ENCODE results near the gene ZNF785.
"Not testable (repeated sequence)": the region's sequence is repeated elsewhere in the genome, so short reads cannot be mapped to it uniquely, and the experiment has no call there.

The ZNF785 gene

DNA sequence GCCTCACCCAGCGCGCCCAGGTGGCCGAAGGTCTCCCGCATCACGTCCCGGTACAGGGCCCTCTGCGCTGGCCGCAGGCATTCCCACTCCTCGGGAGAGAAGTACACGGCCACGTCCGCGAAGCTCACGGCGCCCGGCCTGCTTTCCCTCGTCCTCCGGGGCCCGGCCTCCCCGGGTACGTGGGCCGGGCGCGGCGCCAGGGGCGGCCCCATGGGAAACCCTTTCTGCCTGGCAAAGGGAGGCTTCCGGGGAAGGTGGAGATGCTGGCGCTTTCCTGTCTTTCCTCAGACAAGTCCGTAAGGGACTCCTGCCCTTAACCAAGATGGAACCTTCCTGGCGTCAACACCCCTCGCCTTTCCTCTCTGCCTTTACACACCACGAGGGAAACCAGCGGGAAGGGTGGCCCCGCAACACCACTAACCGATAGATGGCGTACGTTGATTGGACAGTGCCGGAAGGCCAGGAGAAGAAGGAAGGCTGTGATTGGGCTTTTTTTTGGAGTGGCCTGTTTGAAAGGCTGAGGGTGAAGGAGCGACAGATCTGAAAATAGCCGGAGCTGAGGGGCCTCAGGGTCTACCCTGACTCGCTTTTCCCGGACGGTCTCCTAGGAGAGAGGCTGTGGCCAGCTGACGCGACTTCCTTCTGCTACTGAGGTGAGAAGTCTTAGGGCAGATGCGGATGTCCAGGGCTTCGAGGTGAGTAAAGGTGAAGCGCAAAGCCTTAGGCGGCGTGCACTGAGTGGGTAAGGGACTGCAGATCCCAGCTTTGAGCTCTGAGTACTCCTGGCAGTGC lies at the start of gene ZNF785:
ZNF785 (minus strand) TSS at position 298 of the 792 bp plus-strand sequence; CDS start at position 212, 86 bp downstream.
- DNase-seq (ENCODE audit: low read depth in 1 of 2, low spot score in 1 of 2) = peak; percentile 74 to 94

DNA sequence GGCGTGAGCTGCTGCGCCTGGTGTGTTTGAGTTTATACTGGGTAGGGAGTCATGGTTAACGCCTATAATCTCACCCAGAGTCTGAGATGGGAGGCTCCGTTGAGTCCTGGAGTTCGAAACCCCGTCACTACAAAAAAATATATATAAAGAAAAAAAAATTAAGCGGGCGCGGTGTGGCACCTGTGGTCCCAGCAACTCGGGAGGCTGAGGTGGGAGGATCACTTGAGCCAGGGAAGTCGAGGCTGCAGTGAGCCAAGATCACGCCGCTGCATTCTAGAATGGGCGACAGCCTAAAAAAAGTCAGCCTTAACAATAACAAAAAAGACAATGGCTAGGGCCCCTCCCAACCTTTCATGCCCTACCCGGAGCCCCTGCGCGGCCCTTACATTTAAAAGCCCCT lies 48.0 kb upstream of the ZNF785 start:
- no peak for DNase-seq (ENCODE audit: low read depth in 1 of 2, low spot score in 1 of 2)

DNA sequence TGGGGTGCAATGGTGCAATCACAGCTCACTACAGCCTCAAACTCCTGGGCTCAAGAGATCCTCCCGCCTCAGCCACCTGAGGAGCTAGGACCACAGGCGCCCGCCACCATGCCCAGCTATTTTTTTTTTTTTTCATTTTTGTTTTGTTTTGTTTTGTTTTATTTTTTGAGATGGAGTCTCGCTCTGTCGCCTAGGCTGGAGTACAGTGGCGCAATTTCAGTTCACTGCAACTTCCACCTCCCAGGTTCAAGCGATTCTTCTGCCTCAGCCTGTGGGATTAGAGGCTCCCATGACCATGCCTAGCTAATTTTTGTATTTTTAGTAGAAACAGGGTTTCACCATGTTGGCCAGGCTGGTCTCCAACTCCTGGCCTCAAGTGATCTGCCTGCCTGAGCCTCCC lies 47.0 kb upstream of the ZNF785 start:
- DNase-seq (ENCODE audit: low read depth in 1 of 2, low spot score in 1 of 2) = not testable (repeated sequence)

DNA sequence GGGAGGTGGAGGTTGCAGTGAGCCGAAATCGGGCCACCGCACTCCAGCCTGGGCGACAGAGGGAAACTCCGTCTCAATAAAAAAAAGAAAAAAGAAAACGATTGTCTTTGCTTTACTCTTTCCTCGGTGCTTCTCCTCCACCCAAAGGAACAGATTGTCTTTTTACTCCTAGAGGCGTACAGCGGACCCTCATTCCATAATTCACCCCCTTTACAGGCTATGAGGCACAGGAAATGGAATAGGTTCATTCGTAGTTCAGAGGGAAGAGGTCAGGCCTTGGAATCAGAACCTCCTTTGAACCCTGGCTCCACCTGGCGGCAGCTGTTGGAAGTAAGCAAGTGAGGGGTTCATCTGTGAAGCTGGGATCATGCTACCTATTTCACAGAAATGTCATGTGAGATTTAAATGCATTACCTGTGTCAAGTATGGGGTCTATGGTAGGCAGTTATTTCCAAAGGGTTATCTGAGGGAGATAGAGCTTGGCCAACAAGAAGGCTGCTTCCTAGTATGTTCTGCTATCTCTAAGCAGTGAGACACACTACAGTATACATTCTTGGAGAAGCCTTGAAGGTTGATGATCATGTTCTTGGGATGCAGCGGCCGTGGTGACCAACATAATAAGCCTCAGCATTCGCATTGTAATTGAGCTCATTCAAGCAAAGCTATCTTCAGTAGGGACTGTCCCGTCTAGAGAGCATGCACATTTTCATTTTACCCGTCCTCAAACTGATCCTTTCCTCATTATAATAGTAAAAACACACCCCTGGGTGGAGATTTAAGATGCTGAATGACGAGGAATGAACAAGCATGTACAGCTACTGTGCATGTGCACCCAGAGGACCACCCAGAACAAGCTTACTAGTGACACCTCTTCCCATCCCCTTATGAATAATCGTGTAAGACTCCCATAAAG lies 43.4 kb upstream of the ZNF785 start:
- peak; percentile 84 to 87 for DNase-seq (ENCODE audit: low read depth in 1 of 2, low spot score in 1 of 2)

DNA sequence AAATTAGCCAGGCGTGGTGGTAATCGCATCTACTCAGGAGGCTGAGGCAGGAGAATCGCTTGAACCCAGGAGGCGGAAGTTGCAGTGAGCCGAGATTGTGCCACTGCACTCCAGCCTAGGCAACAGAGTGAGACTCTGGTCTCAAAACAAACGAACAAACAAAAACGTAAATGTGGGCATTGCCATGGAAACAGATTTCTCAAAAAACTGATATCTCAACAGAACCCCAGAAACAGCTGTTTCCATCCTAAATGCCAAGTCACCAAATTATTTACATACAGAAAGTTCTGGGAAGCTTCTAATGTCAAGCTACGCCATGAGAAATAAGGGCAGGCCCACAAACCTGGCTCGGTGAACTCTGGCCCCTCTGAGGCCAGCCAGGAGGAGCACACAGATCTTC lies 40.7 kb upstream of the ZNF785 start:
- DNase-seq (ENCODE audit: low read depth in 1 of 2, low spot score in 1 of 2) = no peak

DNA sequence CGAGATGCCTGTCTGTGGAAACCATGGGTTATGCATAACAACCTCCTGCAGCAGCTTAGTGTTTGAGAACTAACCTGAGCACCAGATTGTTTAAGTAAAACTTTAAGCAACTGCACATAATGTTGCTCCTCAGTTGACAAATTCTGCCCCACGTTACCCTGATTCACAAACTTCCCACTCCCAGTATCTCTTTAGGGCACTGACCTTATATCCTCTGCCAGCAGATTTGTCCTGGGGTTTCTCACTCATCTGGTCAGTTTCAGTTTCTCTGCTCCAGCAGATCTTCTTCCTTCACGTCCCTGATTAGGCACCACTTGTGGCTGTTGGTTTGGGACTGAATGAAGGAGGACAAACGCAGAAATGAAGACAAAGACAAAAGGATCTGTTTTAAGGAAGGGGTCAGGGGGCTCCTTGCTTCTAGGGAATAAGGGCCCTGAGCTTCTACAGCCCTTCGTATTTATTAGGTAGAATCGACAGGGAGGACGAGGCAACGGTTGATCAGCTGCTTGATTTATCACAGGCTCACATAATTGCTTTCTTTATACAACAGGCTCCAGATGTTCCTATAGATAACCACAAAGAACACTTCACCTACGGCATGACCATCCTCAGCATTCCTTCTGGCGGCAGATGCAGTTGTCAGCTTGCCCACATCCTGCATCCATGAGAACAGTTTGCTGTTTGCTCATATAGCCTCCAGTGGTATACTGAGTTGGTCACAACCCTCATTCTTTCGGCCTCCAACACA lies 38.2 kb upstream of the ZNF785 start:
- no peak for DNase-seq (ENCODE audit: low read depth in 1 of 2, low spot score in 1 of 2)

DNA sequence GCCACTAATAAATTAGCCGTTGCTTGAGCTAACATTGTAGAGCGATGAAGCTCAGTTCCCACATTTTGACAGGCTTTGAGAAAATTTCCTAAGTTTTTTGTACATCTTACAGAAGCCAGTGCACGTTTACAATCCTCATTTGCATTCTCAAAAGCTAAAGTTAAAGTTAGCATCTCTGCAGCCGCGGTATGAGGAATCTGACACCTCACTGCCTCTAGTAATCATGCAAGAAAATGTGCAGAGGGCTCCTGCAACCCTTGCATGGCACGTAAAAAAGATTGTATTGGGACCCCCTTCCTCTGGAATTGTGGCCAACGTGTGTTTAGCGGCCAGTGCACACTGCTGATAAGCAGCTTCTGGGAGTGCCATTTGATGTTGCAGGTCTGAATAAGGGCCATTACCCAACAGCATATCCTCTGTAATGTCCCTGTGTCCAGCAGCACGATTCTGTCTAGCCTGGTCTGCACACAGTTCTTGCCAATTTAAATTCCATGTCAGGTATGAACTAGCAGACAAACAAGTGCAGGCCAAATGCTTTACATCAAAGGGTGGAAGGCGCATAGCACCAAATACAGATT lies 37.0 kb upstream of the ZNF785 start:
- DNase-seq (ENCODE audit: low read depth in 1 of 2, low spot score in 1 of 2) = no peak

DNA sequence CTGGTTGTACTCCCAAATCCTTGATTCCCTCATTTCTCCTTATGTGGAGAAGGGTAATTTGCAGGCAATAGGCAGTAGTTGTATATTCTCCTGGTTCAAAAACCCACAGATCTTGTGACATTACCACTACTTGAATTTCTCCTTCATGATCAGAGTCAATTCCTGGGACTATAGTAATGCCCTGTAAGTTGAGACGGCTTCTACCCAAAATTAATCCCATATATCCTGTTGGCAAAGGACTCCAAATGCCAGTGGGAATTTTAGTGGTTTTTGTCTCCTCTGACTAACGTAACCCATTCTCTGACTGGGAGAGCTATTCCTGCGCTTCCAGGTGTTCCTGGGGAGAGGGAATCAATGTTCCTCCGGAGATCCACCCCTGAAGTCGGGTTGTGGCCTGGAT lies 36.3 kb upstream of the ZNF785 start:
- DNase-seq (ENCODE audit: low read depth in 1 of 2, low spot score in 1 of 2) = no peak

DNA sequence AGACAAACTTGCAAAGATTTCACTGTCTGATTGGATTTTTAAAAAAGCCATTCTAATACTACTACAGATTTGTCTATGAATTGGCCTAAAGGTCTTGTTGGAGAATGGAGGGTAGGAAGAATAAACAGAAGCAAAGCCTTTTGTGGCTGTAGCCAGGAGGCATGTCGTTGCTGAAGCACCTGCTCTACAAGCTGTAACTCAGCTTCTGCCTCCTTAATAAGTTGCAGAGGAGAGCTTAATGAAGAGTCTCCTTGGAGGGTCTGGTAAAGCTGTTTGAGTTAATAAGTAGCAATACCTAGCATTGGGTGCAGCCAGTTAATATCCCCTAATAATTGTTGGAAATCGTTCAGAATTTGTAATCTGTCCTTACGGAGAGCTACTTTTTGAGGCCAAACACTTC lies 34.7 kb upstream of the ZNF785 start:
- no peak for DNase-seq (ENCODE audit: low read depth in 1 of 2, low spot score in 1 of 2)

DNA sequence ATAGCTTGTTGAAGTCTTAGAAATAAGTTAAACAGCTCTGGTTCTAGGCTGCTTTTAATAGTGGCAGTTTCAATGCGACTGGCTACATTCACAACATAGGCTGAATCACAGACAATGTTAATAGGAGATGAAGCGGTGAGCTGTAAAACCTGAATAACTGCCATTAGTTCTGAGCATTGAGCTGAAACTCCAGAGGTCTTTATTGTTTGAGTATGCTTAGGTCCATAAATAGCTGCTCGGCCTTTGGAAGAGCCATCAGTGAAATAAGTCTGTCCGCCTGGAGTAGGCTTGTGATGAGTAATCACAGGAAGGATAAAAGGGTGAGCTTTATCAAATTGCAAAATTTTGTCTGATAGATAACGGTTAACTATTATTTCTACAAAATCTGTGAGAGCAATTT lies 34.1 kb upstream of the ZNF785 start:
- no peak for DNase-seq (ENCODE audit: low read depth in 1 of 2, low spot score in 1 of 2)

DNA sequence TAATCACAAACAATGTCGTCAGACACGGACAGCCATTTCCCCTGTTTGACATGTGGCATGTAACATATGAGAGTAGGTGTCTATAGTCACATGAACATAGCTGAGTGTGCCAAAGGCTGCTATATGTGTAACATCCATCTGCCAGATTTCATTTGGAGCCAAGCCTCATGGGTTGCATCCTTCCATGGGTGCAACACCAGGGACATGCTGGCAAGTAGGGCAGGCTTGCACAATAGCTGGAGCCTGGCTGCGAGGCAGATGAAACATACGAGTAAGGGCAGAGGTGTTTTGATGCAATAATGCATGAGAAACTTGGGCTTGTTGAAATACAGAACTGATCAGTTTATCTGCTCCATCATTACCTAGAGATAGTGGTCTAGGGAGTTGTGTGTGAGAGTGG lies 33.7 kb upstream of the ZNF785 start:
- DNase-seq (ENCODE audit: low read depth in 1 of 2, low spot score in 1 of 2) = no peak

DNA sequence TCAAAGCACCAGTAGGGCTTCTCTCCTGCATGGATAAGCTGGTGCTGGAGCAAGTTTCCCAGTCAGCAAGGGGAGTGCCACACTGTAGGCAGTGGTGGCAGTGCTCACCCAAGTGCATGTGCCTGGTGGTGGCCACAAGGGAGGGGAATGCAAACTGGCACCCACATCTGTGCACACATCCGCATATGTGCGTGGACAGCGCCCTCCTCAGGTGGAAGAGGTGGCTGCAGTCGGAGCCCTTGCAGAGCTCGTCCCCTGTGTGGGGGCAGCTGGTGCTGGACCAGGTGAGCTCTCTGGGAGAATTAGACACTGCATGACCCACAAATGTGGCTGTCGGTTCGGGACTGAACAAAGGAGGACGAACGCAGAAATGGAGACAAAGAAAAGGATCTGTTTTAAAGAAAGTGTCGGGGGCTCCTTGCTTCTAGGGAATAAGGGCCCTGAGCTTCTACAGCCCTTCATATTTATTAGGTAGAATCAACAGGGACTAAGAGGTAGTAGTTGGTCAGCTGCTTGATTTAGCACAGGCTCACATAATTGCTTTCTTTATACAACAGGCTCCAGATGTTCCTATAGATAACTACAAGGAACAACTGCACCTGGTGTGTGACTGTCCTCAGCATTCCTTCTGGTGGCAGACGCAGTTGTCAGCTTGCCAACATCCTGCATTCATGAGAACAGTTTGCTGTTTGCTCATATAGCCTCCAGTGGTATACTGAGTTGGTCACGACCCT lies 30.0 kb upstream of the ZNF785 start:
- DNase-seq (ENCODE audit: low read depth in 1 of 2, low spot score in 1 of 2) = peak; percentile 43 to 50

DNA sequence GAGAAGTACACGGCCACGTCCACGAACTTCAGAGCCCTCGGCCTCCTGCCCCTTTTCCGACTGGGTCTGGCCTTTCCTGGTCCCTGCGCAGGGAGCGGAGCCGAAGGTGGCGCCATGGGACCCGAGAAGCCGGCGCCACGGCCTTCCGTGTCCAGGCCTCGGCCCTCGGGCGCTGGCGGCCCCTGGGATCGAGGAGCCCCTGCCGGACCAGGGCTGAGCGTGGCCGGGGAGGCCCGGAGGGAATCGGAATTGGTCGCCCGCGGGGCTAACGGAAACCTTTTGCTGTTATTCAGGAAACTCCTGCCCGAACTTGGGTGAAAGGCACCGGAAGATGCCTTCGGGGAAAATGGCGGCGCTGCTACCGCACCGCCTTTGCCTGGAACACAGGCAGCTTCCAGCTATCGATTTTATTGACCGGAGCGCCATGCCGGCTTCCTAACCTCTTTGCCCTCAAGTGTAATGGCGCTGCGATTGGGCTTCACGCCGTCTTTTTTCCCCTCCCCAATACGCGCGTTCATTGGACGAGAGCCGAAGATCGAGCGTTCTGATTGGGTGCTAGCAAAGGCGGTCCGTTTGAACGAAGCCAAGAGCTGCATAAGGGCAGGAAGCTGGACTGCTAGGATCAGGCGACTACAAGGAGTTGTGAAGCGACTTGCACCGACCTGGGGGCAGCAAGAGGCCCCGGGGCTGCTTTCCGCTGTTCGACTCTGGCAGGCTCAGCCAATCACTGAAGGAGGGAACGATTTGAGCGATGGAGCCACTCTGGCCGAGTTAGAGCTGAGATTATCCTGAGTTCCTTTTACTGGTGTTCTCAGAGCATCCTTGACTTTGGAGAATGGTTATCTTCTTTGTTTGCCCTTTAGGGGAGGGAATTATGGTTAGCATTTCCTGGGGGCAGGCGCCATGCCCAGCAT lies 24.7 kb upstream of the ZNF785 start, which contains the start of gene ZNF689:
ZNF689 (minus strand) TSS at position 464 of the 914 bp plus-strand sequence; CDS start at position 116, 348 bp downstream.
- DNase-seq (ENCODE audit: low read depth in 1 of 2, low spot score in 1 of 2) = peak; percentile 91 to 96

DNA sequence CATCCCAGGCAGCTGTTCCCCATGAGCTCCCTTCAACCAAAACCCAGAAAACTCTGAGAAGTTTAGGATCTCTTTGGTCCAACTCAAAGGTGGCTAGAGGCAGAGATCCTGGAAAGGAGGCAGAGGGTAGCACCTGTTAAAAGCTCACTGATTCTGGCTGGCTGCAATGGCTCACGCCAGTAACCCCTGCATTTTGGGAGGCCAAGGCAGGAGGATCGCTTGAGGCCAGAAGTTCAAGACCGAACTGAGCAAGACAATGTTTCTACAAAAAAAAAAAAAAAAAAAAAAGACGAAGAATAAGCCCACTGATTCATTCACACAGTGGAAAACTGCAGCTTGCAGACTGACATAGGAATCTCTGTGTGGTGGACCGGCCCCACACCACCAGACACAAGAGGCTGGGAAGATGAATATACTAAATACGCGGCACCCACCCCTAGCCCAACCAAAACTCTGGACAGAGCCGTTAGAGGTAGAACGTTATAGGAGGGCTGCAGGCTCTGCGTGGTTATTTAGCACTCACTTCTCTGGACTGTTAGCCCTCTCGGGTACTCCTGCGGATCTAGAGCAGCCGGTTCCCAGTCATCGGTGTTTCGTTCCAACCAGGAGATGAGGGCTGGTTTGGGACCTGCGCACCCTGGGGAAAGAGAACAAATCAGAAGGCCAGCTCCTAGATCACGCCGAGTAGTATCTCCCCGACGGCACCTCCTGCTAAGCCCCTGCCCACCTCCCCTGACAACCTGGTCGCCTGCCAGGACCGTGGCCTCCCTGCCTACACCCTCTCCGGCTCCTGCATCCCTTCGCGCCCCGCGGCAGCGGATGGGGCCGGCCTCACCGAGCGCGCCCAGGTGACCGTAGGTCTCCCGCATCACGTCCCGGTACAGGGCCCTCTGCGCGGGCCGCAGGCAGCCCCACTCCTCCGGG lies 23.8 kb upstream of the ZNF785 start:
- DNase-seq (ENCODE audit: low read depth in 1 of 2, low spot score in 1 of 2) = peak; percentile 17 to 38

DNA sequence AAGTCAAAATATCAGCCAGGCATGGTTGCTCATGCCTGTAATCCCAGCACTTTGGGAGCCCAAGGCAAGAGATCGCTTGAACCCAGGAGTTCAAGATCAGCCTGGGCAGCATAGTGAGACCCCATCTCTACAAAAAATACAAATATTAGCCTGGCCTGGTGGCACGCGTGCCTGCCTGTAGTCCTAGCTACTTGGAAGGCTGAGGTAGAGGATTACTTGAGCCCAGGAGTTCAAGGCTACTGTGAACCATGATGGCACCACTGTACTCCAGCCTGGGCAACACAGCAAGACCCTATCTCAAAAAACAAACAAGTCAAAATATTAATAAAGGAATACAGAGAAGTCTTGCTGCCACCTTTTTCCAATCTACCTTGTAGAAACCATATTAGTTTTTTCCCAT lies 20.5 kb upstream of the ZNF785 start:
- no peak for DNase-seq (ENCODE audit: low read depth in 1 of 2, low spot score in 1 of 2)

DNA sequence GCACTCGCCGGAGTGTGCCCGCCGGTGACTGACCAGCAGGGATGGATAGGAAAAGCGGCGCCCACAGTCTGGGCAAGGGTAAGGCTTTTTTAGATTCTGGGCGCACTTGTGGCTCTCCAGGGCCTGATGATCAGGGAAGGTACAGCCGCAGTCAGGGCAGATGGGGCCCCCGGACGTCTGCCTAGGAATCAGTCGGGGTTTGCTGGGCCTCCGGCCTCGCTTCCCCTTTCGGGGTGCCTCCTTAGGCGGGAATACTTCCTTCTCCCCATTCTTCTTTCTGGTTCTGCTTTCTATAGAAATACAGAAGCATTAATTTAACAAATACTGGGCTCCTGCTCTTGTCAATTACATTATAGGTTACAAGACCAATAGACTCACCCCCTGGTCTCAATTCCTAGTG lies 19.7 kb upstream of the ZNF785 start:
- DNase-seq (ENCODE audit: low read depth in 1 of 2, low spot score in 1 of 2) = no peak

DNA sequence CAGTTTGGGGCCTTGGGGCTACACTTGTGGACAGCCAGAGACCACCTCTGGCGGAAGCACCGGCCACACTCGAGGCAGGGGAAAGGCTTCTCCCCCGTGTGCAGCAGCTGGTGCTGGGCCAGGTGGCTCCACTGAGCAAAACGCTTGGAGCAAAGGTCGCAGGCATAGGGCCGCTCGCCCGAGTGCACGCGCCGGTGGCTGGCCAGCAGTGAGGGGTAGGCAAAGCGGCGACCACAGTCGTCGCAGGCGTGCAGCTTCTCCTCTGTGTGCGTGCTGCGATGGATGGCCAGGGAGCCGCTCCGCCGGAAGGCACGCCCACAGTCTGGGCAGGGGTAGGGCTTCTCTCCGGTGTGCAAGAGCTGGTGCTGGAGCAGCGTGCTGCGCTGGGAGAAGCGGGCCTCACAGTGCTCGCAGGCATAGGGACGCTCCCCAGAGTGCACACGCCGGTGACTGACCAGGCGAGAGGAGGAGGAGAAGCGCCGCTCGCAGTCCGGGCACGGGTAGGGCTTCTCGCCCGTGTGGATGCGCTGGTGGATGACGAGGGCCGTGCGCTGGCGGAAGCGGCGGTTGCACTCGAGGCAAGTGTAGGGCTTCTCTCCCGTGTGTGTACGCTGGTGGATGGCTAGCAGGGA lies 18.9 kb upstream of the ZNF785 start:
- DNase-seq (ENCODE audit: low read depth in 1 of 2, low spot score in 1 of 2) = no peak

DNA sequence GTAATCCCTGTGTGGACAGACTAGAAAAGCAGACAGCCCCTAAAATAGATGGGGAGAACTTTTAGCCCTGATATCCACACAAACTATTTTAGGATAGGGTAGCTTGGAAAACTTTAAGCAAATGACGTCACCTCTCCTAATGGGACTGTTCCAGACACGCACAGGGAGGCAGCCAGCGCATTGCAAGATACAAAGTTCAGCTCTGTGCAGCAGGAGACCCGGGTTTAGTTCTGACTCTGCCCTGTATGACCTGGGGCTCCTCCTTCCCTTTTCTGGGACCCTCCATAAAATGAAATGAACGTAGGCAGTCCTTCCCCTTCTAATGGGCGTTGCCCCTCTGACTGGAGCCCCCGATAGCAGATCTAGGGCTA lies 18.4 kb upstream of the ZNF785 start:
- DNase-seq (ENCODE audit: low read depth in 1 of 2, low spot score in 1 of 2) = no peak

Measured in activated CD4-positive, alpha-beta T cell treated with anti-CD3 and anti-CD28 coated beads, Interleukin-2, amount 50 U/mL, for 24 hours (primary cell).